H9 (cell line): ENCODE measurements around the gene NFIX. TPM values are rescaled to one million over a fixed set of nuclear protein-coding genes. Genes with fewer than 3 reads are reported as not detected.

ENCODE experiments used
- DNase-seq: peaks from one replicate; pipeline ENCODE4 v3.0.0-alpha.2; 2017
- H2AFZ ChIP-seq: one replicate; pipeline ENCODE4 v1.6.1; 2013; ENCODE audit warnings: mild to moderate bottlenecking, low read length, control low read depth, moderate library complexity
- H2AK5ac ChIP-seq: 2 replicates; pipeline ENCODE4 v1.6.1; 2013; ENCODE audit warnings: low read length, control low read depth, mixed read lengths; ENCODE audit not compliant: insufficient read length
- H2BK120ac ChIP-seq: one replicate; pipeline ENCODE4 v1.6.1; 2013; ENCODE audit warnings: low read depth, mild to moderate bottlenecking, low read length, control low read depth, inconsistent platforms; ENCODE audit not compliant: poor library complexity, severe bottlenecking
- H2BK12ac ChIP-seq: 2 replicates; pipeline ENCODE4 v1.6.1; 2013; ENCODE audit warnings: low read length, control low read depth, mixed read lengths, low read depth; ENCODE audit not compliant: insufficient read length
- H2BK15ac ChIP-seq: 2 replicates; pipeline ENCODE4 v1.6.1; 2013; ENCODE audit warnings: low read depth, low read length, control low read depth
- H2BK20ac ChIP-seq: one replicate; pipeline ENCODE4 v1.6.1; 2013; ENCODE audit warnings: low read depth, mild to moderate bottlenecking, low read length, control low read depth, inconsistent platforms; ENCODE audit not compliant: poor library complexity, severe bottlenecking
- H2BK5ac ChIP-seq: 2 replicates; pipeline ENCODE4 v1.6.1; 2013; ENCODE audit warnings: low read length, control low read depth, mixed read lengths; ENCODE audit not compliant: insufficient read length
- H3K14ac ChIP-seq: 2 replicates; pipeline ENCODE4 v1.6.1; 2013; ENCODE audit warnings: low read length, control low read depth; ENCODE audit not compliant: insufficient read depth
- H3K18ac ChIP-seq: 2 replicates; pipeline ENCODE4 v1.6.1; 2013; ENCODE audit warnings: low read depth, mild to moderate bottlenecking, mixed read lengths, low read length, control low read depth; ENCODE audit not compliant: insufficient read length
- H3K23ac ChIP-seq: 2 replicates; pipeline ENCODE4 v1.6.1; 2013; ENCODE audit warnings: low read length, control low read depth, mixed read lengths, low read depth; ENCODE audit not compliant: insufficient read length
- H3K23me2 ChIP-seq: 2 replicates; pipeline ENCODE4 v1.6.1; 2013; ENCODE audit warnings: low read depth, mild to moderate bottlenecking, mixed read lengths, low read length, control low read depth; ENCODE audit not compliant: insufficient read length, poor library complexity, severe bottlenecking
- H3K27ac ChIP-seq: 2 replicates; pipeline ENCODE4 v1.5.1; 2013; ENCODE audit warnings: low read length, control low read depth, mixed read lengths, low read depth; ENCODE audit not compliant: insufficient read length
- H3K27me3 ChIP-seq: 2 replicates; pipeline ENCODE4 v1.6.1; 2013; ENCODE audit warnings: low read length, control low read depth, inconsistent platforms; ENCODE audit not compliant: insufficient read depth
- H3K4ac ChIP-seq: 2 replicates; pipeline ENCODE4 v1.6.1; 2013; ENCODE audit warnings: low read depth, mild to moderate bottlenecking, control low read depth, inconsistent platforms, low read length, moderate library complexity
- H3K4me1 ChIP-seq: 2 replicates; pipeline ENCODE4 v1.6.1; 2013; ENCODE audit warnings: low read length, control low read depth, inconsistent platforms; ENCODE audit not compliant: insufficient read depth
- H3K4me2 ChIP-seq: 2 replicates; pipeline ENCODE4 v1.6.1; 2013; ENCODE audit warnings: low read length, control low read depth, mixed read lengths; ENCODE audit not compliant: insufficient read length, insufficient read depth
- H3K56ac ChIP-seq: 2 replicates; pipeline ENCODE4 v1.6.1; 2013; ENCODE audit warnings: low read depth, mild to moderate bottlenecking, mixed read lengths, low read length, control low read depth; ENCODE audit not compliant: insufficient read length
- H3K79me1 ChIP-seq: 2 replicates; pipeline ENCODE4 v1.6.1; 2013; ENCODE audit warnings: low read depth, mild to moderate bottlenecking, moderate library complexity, low read length, control low read depth, inconsistent platforms; ENCODE audit not compliant: insufficient read depth, poor library complexity, severe bottlenecking
- H3K79me2 ChIP-seq: 2 replicates; pipeline ENCODE4 v1.6.1; 2013; ENCODE audit warnings: low read length, control low read depth, inconsistent platforms; ENCODE audit not compliant: insufficient read depth
- H3K9ac ChIP-seq: 2 replicates; pipeline ENCODE4 v1.6.1; 2013; ENCODE audit warnings: low read length, control low read depth, mixed read lengths; ENCODE audit not compliant: insufficient read length; ENCODE audit errors: extremely low read depth
- H3K9me3 ChIP-seq: one replicate; pipeline ENCODE4 v1.6.1; 2013; ENCODE audit warnings: low read depth, low read length, inconsistent platforms; ENCODE audit not compliant: control insufficient read depth
- H3T11ph ChIP-seq: one replicate; pipeline ENCODE4 v1.6.1; 2013; ENCODE audit warnings: mild to moderate bottlenecking, low read length, control low read depth, inconsistent platforms
- H4K20me1 ChIP-seq: one replicate; pipeline ENCODE4 v1.6.1; 2013; ENCODE audit not compliant: control insufficient read depth, insufficient read length, insufficient read depth
- H4K5ac ChIP-seq: 2 replicates; pipeline ENCODE4 v1.6.1; 2013; ENCODE audit warnings: low read depth, mild to moderate bottlenecking, mixed read lengths, low read length, control low read depth; ENCODE audit not compliant: insufficient read length
- H4K8ac ChIP-seq: replicated peaks from 2 replicates; pipeline ENCODE4 v1.6.1; 2013; ENCODE audit warnings: low read length, control low read depth, mixed read lengths, low read depth; ENCODE audit not compliant: insufficient read length
- H4K91ac ChIP-seq: 2 replicates; pipeline ENCODE4 v1.6.1; 2013; ENCODE audit warnings: low read depth, mild to moderate bottlenecking, moderate library complexity, mixed read lengths, low read length, control low read depth; ENCODE audit not compliant: insufficient read length
- H3K27ac Mint-ChIP-seq, 3 experiments: 2 replicates in 2 of 3; 3 replicates in 1 of 3; pipeline ENCODE4 v1.8.0; 2020 to 2021; ENCODE audit warnings: mixed read lengths in 3 of 3, mild to moderate bottlenecking in 1 of 3, moderate library complexity in 1 of 3
- H3K27me3 Mint-ChIP-seq: 2 replicates; pipeline ENCODE4 v1.8.0; 2021; ENCODE audit warnings: low read depth, mild to moderate bottlenecking, moderate library complexity, mixed read lengths
- H3K36me3 Mint-ChIP-seq, 3 experiments: 2 replicates in 2 of 3; 3 replicates in 1 of 3; pipeline ENCODE4 v1.8.0; 2020 to 2021; ENCODE audit warnings: low read depth in 3 of 3, mixed read lengths in 3 of 3; ENCODE audit not compliant: insufficient read depth in 1 of 3
- H3K4me1 Mint-ChIP-seq, 2 experiments: 2 replicates each; pipeline ENCODE4 v1.8.0; 2020; ENCODE audit warnings: mixed read lengths in 2 of 2
- H3K4me3 Mint-ChIP-seq, 2 experiments: 2 replicates in 1 of 2; 3 replicates in 1 of 2; pipeline ENCODE4 v1.8.0; 2020 to 2021; ENCODE audit warnings: mild to moderate bottlenecking in 2 of 2, mixed read lengths in 2 of 2, moderate library complexity in 1 of 2
- H3K9me3 Mint-ChIP-seq, 2 experiments: 2 replicates in 1 of 2; 3 replicates in 1 of 2; pipeline ENCODE4 v1.8.0; 2020; ENCODE audit warnings: mild to moderate bottlenecking in 2 of 2, mixed read lengths in 2 of 2, moderate library complexity in 1 of 2
- CTCF ChIP-seq: fragments of 200-600 bp; sonication (generic); conservative IDR thresholded peaks from 3 replicates; pipeline ENCODE4 v1.8.0; 2021; ENCODE audit warnings: antibody characterized with exemption, mild to moderate bottlenecking
- WGBS: extraction: QIAGEN DNeasy Blood & Tissue Kit; methylation state at CpG from one replicate; pipeline ENCODE4 v1.1.7; 2013; ENCODE audit warnings: missing lambda C conversion rate, low lambda C conversion rate, mixed read lengths; ENCODE audit not compliant: insufficient read length; ENCODE audit errors: extremely low coverage; 5-methylcytosine and 5-hydroxymethylcytosine counted together
- total RNA-seq: library from RNA; stranded (reverse); gene quantifications from 2 replicates; pipeline ENCODE4 v1.2.1, GENCODE V29; 2021

NFIX gene
- total RNA-seq, 1 experiment from 2014 or later: 0.31 TPM

- H3K4me3 Mint-ChIP-seq: peak overlapping the region in 1 of 2 experiments; percentile 64; a peak in 3 of 5 replicates
- peaks cover 36 to 75% of the 10 kb centered on the region in 2 experiments for H3K4me1 Mint-ChIP-seq
- no peak overlapping the region for H3K27ac ChIP-seq
- H3K23me2 ChIP-seq: peaks cover 7% of the 10 kb centered on the region
- H3K79me2 ChIP-seq: no peaks in the 10 kb centered on the region
- no peak overlapping the region for H3K14ac ChIP-seq
- H3K4me1 ChIP-seq: peaks cover 4% of the 10 kb centered on the region
- H4K20me1 ChIP-seq: no peaks in the 10 kb centered on the region
- no peak overlapping the region for H2BK12ac ChIP-seq
- H3K9me3 Mint-ChIP-seq: peaks cover 3 to 19% of the 10 kb centered on the region in 2 experiments; a peak in 2 of 5 replicates
- H3K9me3 ChIP-seq: no peaks in the 10 kb centered on the region
- no peak overlapping the region for H4K5ac ChIP-seq
- TF ChIP-seq CTCF: no peak
- H3K27me3 ChIP-seq: peaks cover 82% of the 10 kb centered on the region
- peak; percentile 64 for DNase-seq
- no CpG with 5 or more reads among the region's 30 CpGs for WGBS
- H3K23ac ChIP-seq: no peak overlapping the region
- peaks cover 100% of the 10 kb centered on the region for H3K27me3 Mint-ChIP-seq
- H3K79me1 ChIP-seq: no peaks in the 10 kb centered on the region
- H2BK120ac ChIP-seq: no peak overlapping the region
- no peak overlapping the region for H2AK5ac ChIP-seq
- no peak overlapping the region for H2BK5ac ChIP-seq
- H3K4ac ChIP-seq: no peak overlapping the region
- H3K18ac ChIP-seq: no peak overlapping the region
- H2BK15ac ChIP-seq: no peak overlapping the region
- H4K8ac ChIP-seq: no peak overlapping the region
- H3K9ac ChIP-seq: no peak overlapping the region
- no peak overlapping the region for H2AFZ ChIP-seq
- no peak overlapping the region for H3T11ph ChIP-seq
- no peak overlapping the region for H4K91ac ChIP-seq
- no peak overlapping the region for H2BK20ac ChIP-seq
- H3K56ac ChIP-seq: no peak overlapping the region
- H3K4me2 ChIP-seq: peak overlapping the region; percentile 36
- H3K36me3 Mint-ChIP-seq: no peaks in the 10 kb centered on the region
- H3K27ac Mint-ChIP-seq: no peak overlapping the region
Observed at GRCh38 chr19:13022859-13023636, 27.8 kb downstream of the NFIX start.
